ENCODE results near the gene FAM228B. TPM values are rescaled to one million over a fixed set of nuclear protein-coding genes. Genes with fewer than 3 reads are reported as not detected.
"Not testable (repeated sequence)": the region's sequence is repeated elsewhere in the genome, so short reads cannot be mapped to it uniquely, and the experiment has no call there.

The FAM228B gene
- total and polyA plus RNA-seq, 3 experiments from 2014 or later, result 4.3 to 9.2 (median 6.0) TPM

- H3K27ac ChIP-seq (ENCODE audit: low read depth, low read length), result no peak overlapping the region
- Mint-ChIP-seq H3K9me3 (no peaks in the 10 kb centered on the region), H3K36me3 (no peaks in the 10 kb centered on the region), H3K27me3 (no peaks in the 10 kb centered on the region), H3K27ac (peak overlapping the region in 1 of 8 donors; percentile 52), H3K4me3 (no peak overlapping the region), H3K4me1 (no peaks in the 10 kb centered on the region)
- DNase-seq, result no peak
- ChIA-PET CTCF (interaction anchor here (1.2 kb wide), 1 partner anchor 97 kb away, joined by 3 read pairs; the partner anchor contains the start of gene TP53I3), POLR2A (no interaction called here)
- H3K4me3 ChIP-seq (ENCODE audit: low read length), result no peak overlapping the region
- H3K9me3 ChIP-seq (ENCODE audit: low read length), result no peaks in the 10 kb centered on the region
- no peaks in the 10 kb centered on the region for H3K36me3 ChIP-seq (ENCODE audit: insufficient read depth, low read length)
- no peaks in the 10 kb centered on the region for H3K27me3 ChIP-seq (ENCODE audit: insufficient read depth, low read length, poor library complexity, severe bottlenecking)
- no peaks in the 10 kb centered on the region for H3K4me1 ChIP-seq (ENCODE audit: insufficient read depth, low read length)
Measured at GRCh38 chr2:24181849-24182248, 58.6 kb downstream of the FAM228B start.

GRCh38 chr2:24182507-24182906 lies 59.2 kb downstream of the FAM228B start:
- H3K4me1 Mint-ChIP-seq, result no peaks in the 10 kb centered on the region
- H3K36me3 Mint-ChIP-seq, result peaks cover 0 to 3% (median 0%) of the 10 kb centered on the region in 3 donors
- ChIA-PET CTCF (no interaction called here), POLR2A (no interaction called here)
- Histone ChIP-seq H3K4me3 (ENCODE audit: low read length) (no peak overlapping the region), H3K27ac (ENCODE audit: low read depth, low read length) (no peak overlapping the region), H3K27me3 (ENCODE audit: insufficient read depth, low read length, poor library complexity, severe bottlenecking) (no peaks in the 10 kb centered on the region), H3K36me3 (ENCODE audit: insufficient read depth, low read length) (no peaks in the 10 kb centered on the region), H3K4me1 (ENCODE audit: insufficient read depth, low read length) (no peaks in the 10 kb centered on the region), H3K9me3 (ENCODE audit: low read length) (no peaks in the 10 kb centered on the region)
- no peak for DNase-seq
- H3K4me3 Mint-ChIP-seq, result no peak overlapping the region
- H3K9me3 Mint-ChIP-seq, result no peaks in the 10 kb centered on the region
- no peaks in the 10 kb centered on the region for H3K27me3 Mint-ChIP-seq
- H3K27ac Mint-ChIP-seq, result no peak overlapping the region

- no peaks in the 10 kb centered on the region for H3K27me3 Mint-ChIP-seq
- POLR2A ChIA-PET, result no interaction called here
- Histone ChIP-seq H3K4me3 (ENCODE audit: low read length) (no peak overlapping the region), H3K9me3 (ENCODE audit: low read length) (no peaks in the 10 kb centered on the region), H3K27me3 (ENCODE audit: insufficient read depth, low read length, poor library complexity, severe bottlenecking) (no peaks in the 10 kb centered on the region), H3K27ac (ENCODE audit: low read depth, low read length) (no peak overlapping the region), H3K36me3 (ENCODE audit: insufficient read depth, low read length) (no peaks in the 10 kb centered on the region), H3K4me1 (ENCODE audit: insufficient read depth, low read length) (no peaks in the 10 kb centered on the region)
- no peak overlapping the region for H3K4me3 Mint-ChIP-seq
- H3K9me3 Mint-ChIP-seq, result peaks cover 0 to 1% (median 0%) of the 10 kb centered on the region in 5 donors
- no peaks in the 10 kb centered on the region for H3K4me1 Mint-ChIP-seq
- no peak for DNase-seq
- CTCF ChIA-PET, result no interaction called here
- H3K36me3 Mint-ChIP-seq, result peaks cover 0 to 3% (median 0%) of the 10 kb centered on the region in 3 donors
- H3K27ac Mint-ChIP-seq, result no peak overlapping the region
Measured at GRCh38 chr2:24183366-24184069, 60.2 kb downstream of the FAM228B start.

- no peaks in the 10 kb centered on the region for H3K9me3 ChIP-seq (ENCODE audit: low read length)
- Mint-ChIP-seq H3K27me3 (peaks cover 2 to 7% of the 10 kb centered on the region in 2 donors), H3K36me3 (peaks cover 0 to 5% (median 3%) of the 10 kb centered on the region in 3 donors), H3K27ac (no peak overlapping the region), H3K4me3 (no peak overlapping the region), H3K4me1 (no peaks in the 10 kb centered on the region), H3K9me3 (peaks cover 0 to 6% (median 3%) of the 10 kb centered on the region in 5 donors)
- ChIA-PET POLR2A (no interaction called here), CTCF (no interaction called here)
- H3K27ac ChIP-seq (ENCODE audit: low read depth, low read length), result no peak overlapping the region
- no peaks in the 10 kb centered on the region for H3K4me1 ChIP-seq (ENCODE audit: insufficient read depth, low read length)
- H3K4me3 ChIP-seq (ENCODE audit: low read length), result no peak overlapping the region
- H3K27me3 ChIP-seq (ENCODE audit: insufficient read depth, low read length, poor library complexity, severe bottlenecking), result no peaks in the 10 kb centered on the region
- no peaks in the 10 kb centered on the region for H3K36me3 ChIP-seq (ENCODE audit: insufficient read depth, low read length)
- no peak for DNase-seq
Measured at GRCh38 chr2:24189551-24189950, 66.3 kb downstream of the FAM228B start.

DNA sequence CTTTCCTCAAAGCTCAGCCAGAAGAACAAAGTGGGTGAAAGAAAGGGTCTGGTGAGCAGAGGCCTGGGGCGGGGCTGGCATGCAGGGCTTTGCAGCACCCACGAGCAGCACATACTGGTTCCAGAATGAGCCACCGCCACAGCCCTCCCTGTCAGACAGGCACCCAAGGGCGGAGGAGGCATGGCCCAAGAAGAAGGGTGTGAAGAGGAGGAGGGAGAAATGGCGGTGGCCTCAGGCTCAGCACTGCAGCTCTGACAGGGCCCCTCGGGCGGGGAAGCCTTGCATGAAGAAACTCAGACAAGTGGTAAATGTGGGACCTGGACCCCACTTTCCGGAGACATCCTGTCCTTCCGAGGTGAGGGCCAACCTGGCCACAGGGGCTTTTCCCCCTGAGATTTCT lies 67.2 kb downstream of the FAM228B start:
- Mint-ChIP-seq H3K9me3 (peaks cover 0 to 9% (median 6%) of the 10 kb centered on the region in 5 donors), H3K36me3 (peaks cover 0 to 5% (median 3%) of the 10 kb centered on the region in 3 donors), H3K27ac (no peak overlapping the region), H3K4me3 (no peak overlapping the region), H3K27me3 (peaks cover 2 to 7% of the 10 kb centered on the region in 2 donors), H3K4me1 (no peaks in the 10 kb centered on the region)
- Histone ChIP-seq H3K4me1 (ENCODE audit: insufficient read depth, low read length) (no peaks in the 10 kb centered on the region), H3K4me3 (ENCODE audit: low read length) (no peak overlapping the region), H3K27ac (ENCODE audit: low read depth, low read length) (no peak overlapping the region), H3K27me3 (ENCODE audit: insufficient read depth, low read length, poor library complexity, severe bottlenecking) (no peaks in the 10 kb centered on the region), H3K9me3 (ENCODE audit: low read length) (no peaks in the 10 kb centered on the region), H3K36me3 (ENCODE audit: insufficient read depth, low read length) (no peaks in the 10 kb centered on the region)
- ChIA-PET CTCF (no interaction called here), POLR2A (no interaction called here)
- DNase-seq, result no peak

DNA sequence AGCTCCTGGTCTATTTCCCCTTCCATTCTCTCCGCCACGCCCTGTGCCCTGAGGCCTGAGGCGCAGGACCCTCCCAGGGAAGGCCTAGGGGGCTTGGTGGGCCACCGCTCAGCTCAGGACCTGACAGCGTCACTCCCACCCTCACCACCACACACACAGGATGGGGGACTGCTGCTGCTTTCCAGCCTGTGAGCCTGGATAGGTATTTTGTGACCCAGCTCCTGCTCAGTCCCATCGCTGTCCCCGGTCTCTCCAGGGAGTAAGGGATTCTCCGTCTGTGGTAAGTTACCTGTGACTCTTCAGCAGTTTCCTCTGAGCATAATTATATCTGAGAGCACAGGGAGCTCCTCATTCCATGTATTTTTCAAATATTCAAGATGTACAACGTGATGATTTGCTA lies 67.9 kb downstream of the FAM228B start:
- CTCF ChIA-PET, result no interaction called here
- POLR2A ChIA-PET, result no interaction called here

GRCh38 chr2:24191848-24192247 lies 68.6 kb downstream of the FAM228B start:
- no peak overlapping the region for H3K27ac ChIP-seq (ENCODE audit: low read depth, low read length)
- H3K27ac Mint-ChIP-seq, result no peak overlapping the region
- H3K9me3 Mint-ChIP-seq, result peaks cover 0 to 17% (median 12%) of the 10 kb centered on the region in 5 donors
- no peaks in the 10 kb centered on the region for H3K9me3 ChIP-seq (ENCODE audit: low read length)
- ChIA-PET POLR2A (no interaction called here), CTCF (no interaction called here)
- H3K36me3 Mint-ChIP-seq, result peaks cover 0 to 8% (median 5%) of the 10 kb centered on the region in 3 donors
- no peak for DNase-seq
- H3K4me1 Mint-ChIP-seq, result no peaks in the 10 kb centered on the region
- H3K27me3 ChIP-seq (ENCODE audit: insufficient read depth, low read length, poor library complexity, severe bottlenecking), result no peaks in the 10 kb centered on the region
- no peak overlapping the region for H3K4me3 ChIP-seq (ENCODE audit: low read length)
- H3K4me1 ChIP-seq (ENCODE audit: insufficient read depth, low read length), result no peaks in the 10 kb centered on the region
- no peak overlapping the region for H3K4me3 Mint-ChIP-seq
- no peaks in the 10 kb centered on the region for H3K36me3 ChIP-seq (ENCODE audit: insufficient read depth, low read length)
- peaks cover 2 to 7% of the 10 kb centered on the region in 2 donors for H3K27me3 Mint-ChIP-seq

More for the DNA sequence above, 67.9 kb downstream of the FAM228B start:
- Histone ChIP-seq H3K4me3 (ENCODE audit: low read length) (no peak overlapping the region), H3K4me1 (ENCODE audit: insufficient read depth, low read length) (no peaks in the 10 kb centered on the region), H3K27ac (ENCODE audit: low read depth, low read length) (no peak overlapping the region), H3K27me3 (ENCODE audit: insufficient read depth, low read length, poor library complexity, severe bottlenecking) (no peaks in the 10 kb centered on the region), H3K36me3 (ENCODE audit: insufficient read depth, low read length) (no peaks in the 10 kb centered on the region), H3K9me3 (ENCODE audit: low read length) (no peaks in the 10 kb centered on the region)
- Mint-ChIP-seq H3K36me3 (peaks cover 0 to 5% (median 3%) of the 10 kb centered on the region in 3 donors), H3K27ac (no peak overlapping the region), H3K4me1 (no peaks in the 10 kb centered on the region), H3K9me3 (peaks cover 0 to 10% (median 6%) of the 10 kb centered on the region in 5 donors), H3K27me3 (peaks cover 2 to 7% of the 10 kb centered on the region in 2 donors), H3K4me3 (no peak overlapping the region)
- no peak for DNase-seq

- H3K27me3 ChIP-seq (ENCODE audit: insufficient read depth, low read length, poor library complexity, severe bottlenecking); DNase-seq; H3K36me3 ChIP-seq (ENCODE audit: insufficient read depth, low read length); H3K27ac ChIP-seq (ENCODE audit: low read depth, low read length); CTCF ChIA-PET; H3K4me3 ChIP-seq (ENCODE audit: low read length); H3K27me3 Mint-ChIP-seq; POLR2A ChIA-PET; H3K9me3 ChIP-seq (ENCODE audit: low read length); H3K4me1 ChIP-seq (ENCODE audit: insufficient read depth, low read length); H3K27ac Mint-ChIP-seq; H3K4me3 Mint-ChIP-seq; H3K4me1 Mint-ChIP-seq: not testable (repeated sequence)
- peaks cover 0 to 19% (median 15%) of the 10 kb centered on the region in 5 donors for H3K9me3 Mint-ChIP-seq
- H3K36me3 Mint-ChIP-seq, result peaks cover 7 to 27% (median 23%) of the 10 kb centered on the region in 3 donors
Measured at GRCh38 chr2:24197213-24197612, 73.9 kb downstream of the FAM228B start.
